ENCODE data around the gene ACTA2. TPM values are rescaled to one million over a fixed set of nuclear protein-coding genes. Genes with fewer than 3 reads are reported as not detected.

ACTA2 gene
- total and polyA plus RNA-seq, 9 donors, result 154 to 5,219 (median 777) TPM

- H3K27ac ChIP-seq, result no peak overlapping the region
- no peaks in the 10 kb centered on the region for H3K9me3 ChIP-seq
- intact Hi-C loops (cut with DNase I), result no loop called here
- no peaks in the 10 kb centered on the region for H3K27me3 ChIP-seq
- WGBS, 3 donors, result 51 to 73% (median 53%) methylated on average over 1 of the region's 1 CpG
- H3K4me1 ChIP-seq (ENCODE audit: insufficient read depth), result no peaks in the 10 kb centered on the region
- no peak for TF ChIP-seq EP300 (IDR thresholded peaks at IDR 0.05)
- TF ChIP-seq CTCF (IDR thresholded peaks at IDR 0.05), result no peak
- no peak for TF ChIP-seq POLR2A (IDR thresholded peaks at IDR 0.05)
- DNase-seq, result no peak
- H3K36me3 ChIP-seq, result no peaks in the 10 kb centered on the region
- H3K4me3 ChIP-seq, result no peak overlapping the region
Measured at GRCh38 chr10:88911116-88911515, 41.5 kb downstream of the ACTA2 start.

GRCh38 chr10:88908194-88908593, 44.4 kb downstream of the ACTA2 start:
- TF ChIP-seq POLR2A (IDR thresholded peaks at IDR 0.05), result no peak
- TF ChIP-seq EP300 (IDR thresholded peaks at IDR 0.05), result no peak
- no peak for TF ChIP-seq CTCF (IDR thresholded peaks at IDR 0.05)
- no peak for DNase-seq
- 83% methylated on average over 4 of the region's 4 CpGs for WGBS, 3 donors

GRCh38 chr10:88906921-88907320, 45.7 kb downstream of the ACTA2 start:
- TF ChIP-seq EP300 (IDR thresholded peaks at IDR 0.05) (no peak), POLR2A (IDR thresholded peaks at IDR 0.05) (no peak), CTCF (IDR thresholded peaks at IDR 0.05) (no peak)
- intact Hi-C loops (cut with DNase I), result no loop called here
- no peak overlapping the region for H3K4me3 ChIP-seq
- no peak for DNase-seq
- H3K27me3 ChIP-seq, result no peaks in the 10 kb centered on the region
- no peak overlapping the region for H3K27ac ChIP-seq
- H3K36me3 ChIP-seq, result no peaks in the 10 kb centered on the region
- no peaks in the 10 kb centered on the region for H3K9me3 ChIP-seq
- no peaks in the 10 kb centered on the region for H3K4me1 ChIP-seq (ENCODE audit: insufficient read depth)
- whole genome bisulfite sequencing, 3 donors, result 82 to 88% (median 84%) methylated on average over 1 of the region's 1 CpG

More at GRCh38 chr10:88908194-88908593, 44.4 kb downstream of the ACTA2 start:
- Histone ChIP-seq H3K4me1 (ENCODE audit: insufficient read depth) (no peaks in the 10 kb centered on the region), H3K4me3 (no peak overlapping the region), H3K27me3 (no peaks in the 10 kb centered on the region), H3K36me3 (no peaks in the 10 kb centered on the region), H3K9me3 (no peaks in the 10 kb centered on the region), H3K27ac (no peak overlapping the region)
- intact Hi-C loops (cut with DNase I), result no loop called here

GRCh38 chr10:88903715-88904114, 48.9 kb downstream of the ACTA2 start:
- TF ChIP-seq CTCF (IDR thresholded peaks at IDR 0.05) (no peak), POLR2A (IDR thresholded peaks at IDR 0.05) (no peak), EP300 (IDR thresholded peaks at IDR 0.05) (no peak)
- WGBS, 3 donors, result 95 to 99% (median 96%) methylated on average over 3 of the region's 3 CpGs

More at GRCh38 chr10:88903715-88904114, 48.9 kb downstream of the ACTA2 start:
- no peaks in the 10 kb centered on the region for H3K36me3 ChIP-seq
- peaks cover 2% of the 10 kb centered on the region for H3K4me1 ChIP-seq (ENCODE audit: insufficient read depth)
- intact Hi-C loops (cut with DNase I), result no loop called here
- H3K27ac ChIP-seq, result no peak overlapping the region
- no peak for DNase-seq
- no peaks in the 10 kb centered on the region for H3K9me3 ChIP-seq
- no peaks in the 10 kb centered on the region for H3K27me3 ChIP-seq
- no peak overlapping the region for H3K4me3 ChIP-seq
